Astrocyte of the spinal cord (primary cell): ENCODE results near the gene RPL7L1.

ENCODE experiments used
- DNase-seq: peaks from one replicate; pipeline ENCODE4 v3.0.0; 2011; ENCODE audit warnings: low read depth, low spot score
- H3K4me3 ChIP-seq: 2 replicates; pipeline ENCODE4 v1.5.1; 2011; ENCODE audit warnings: low read depth, mild to moderate bottlenecking, low read length, moderate library complexity
- CTCF ChIP-seq: IDR thresholded peaks from 2 replicates; pipeline ENCODE4 v1.5.1; 2012; ENCODE audit warnings: low read depth, mild to moderate bottlenecking, low read length, inconsistent platforms
- in situ Hi-C: cut with HindIII; loops from 2 replicates; pipeline ENCODE4 v1.10.0; 2017; ENCODE audit warnings: low sequenced_read_pairs

RPL7L1 gene

GRCh38 chr6:42938428-42938796 lies 59.0 kb downstream of the RPL7L1 start:
- H3K4me3 ChIP-seq = no peak overlapping the region
- no peak for DNase-seq
- in situ Hi-C loops = no loop called here
- no peak for TF ChIP-seq CTCF

- no peak for TF ChIP-seq CTCF
- no peak overlapping the region for H3K4me3 ChIP-seq
- no peak for DNase-seq
- in situ Hi-C loops = no loop called here
Measured at GRCh38 chr6:42938987-42939809, 59.8 kb downstream of the RPL7L1 start.
